Measurements from ENCODE around the gene PWP2. TPM values are rescaled to one million over a fixed set of nuclear protein-coding genes. Genes with fewer than 3 reads are reported as not detected.

The PWP2 gene
- total RNA-seq, 2 experiments from 2014 or later = 9.3 to 10.1 TPM

GRCh38 chr21:44085491-44086321 is 21.5 kb upstream of the PWP2 start:
- POLR2A ChIA-PET = interaction anchor here (0.7 to 4.1 kb wide), 6 partner anchors 8 to 216 kb away, joined by 3 to 35 read pairs (median 4); partner anchors contain the start of gene TRAPPC10
- H3K27me3 Mint-ChIP-seq = no peaks in the 10 kb centered on the region
- H3K36me3 Mint-ChIP-seq (ENCODE audit: low read depth) = peaks cover 92% of the 10 kb centered on the region
- no peak for TF ChIP-seq CTCF (IDR thresholded peaks at IDR 0.05)
- peaks cover 96% of the 10 kb centered on the region for H3K4me1 Mint-ChIP-seq (ENCODE audit: low read depth)
- CTCF ChIA-PET = interaction anchor here (1.1 to 2.5 kb wide), 2 partner anchors 11 to 72 kb away, joined by 7 to 17 read pairs; no protein-coding TSS in a partner anchor
- ATAC-seq (no peak), DNase-seq (peak; percentile 21)
- no peaks in the 10 kb centered on the region for H3K9me3 Mint-ChIP-seq
- intact Hi-C loops (cut with micrococcal nuclease) = no loop called here
- H3K27ac Mint-ChIP-seq = peak overlapping the region; percentile 97
- peak overlapping the region; percentile 78 for H3K4me3 Mint-ChIP-seq

DNA sequence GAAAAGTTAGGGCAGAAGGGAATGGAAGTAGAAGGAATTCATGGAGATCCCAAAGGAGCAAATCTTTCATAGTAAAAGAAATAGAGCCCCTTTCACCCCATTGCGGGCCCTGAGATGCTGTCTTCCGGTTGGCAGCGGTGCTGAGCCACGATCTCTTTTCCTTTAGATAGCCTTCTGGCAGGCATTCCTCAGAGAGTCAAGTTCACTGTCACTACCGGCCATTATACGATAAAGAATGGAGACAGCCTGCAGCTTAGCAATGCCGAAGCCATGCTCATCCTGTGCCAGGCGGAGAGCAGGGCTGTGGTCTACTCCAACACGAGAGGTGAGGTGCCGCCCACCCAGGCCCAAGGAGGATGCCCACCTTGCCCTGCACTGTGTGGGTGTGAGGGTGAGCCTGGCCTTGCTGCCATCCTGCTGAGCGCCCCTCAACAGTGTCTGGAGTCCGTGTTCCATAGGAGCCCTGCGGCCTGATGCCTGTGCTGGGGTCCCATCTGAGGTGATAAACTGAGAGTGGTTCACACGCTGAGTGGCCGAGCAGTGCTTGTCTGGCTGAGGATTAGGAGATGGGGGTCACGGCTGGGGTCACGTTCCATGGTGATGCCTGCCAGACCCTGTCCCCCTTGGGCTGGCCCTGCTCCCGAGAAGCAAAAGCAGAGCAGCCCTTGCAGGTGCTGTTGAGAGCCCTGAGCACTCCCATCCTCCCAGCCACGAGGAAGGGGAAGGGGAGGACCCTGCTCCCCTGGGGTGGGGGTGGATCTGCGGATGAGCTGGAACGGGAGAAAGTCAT is 20.4 kb upstream of the PWP2 start:
- TF ChIP-seq CTCF (IDR thresholded peaks at IDR 0.05) = no peak
- Mint-ChIP-seq H3K9me3 (no peaks in the 10 kb centered on the region), H3K27ac (peak overlapping the region; percentile 97), H3K36me3 (ENCODE audit: low read depth) (peaks cover 83% of the 10 kb centered on the region), H3K27me3 (no peaks in the 10 kb centered on the region), H3K4me1 (ENCODE audit: low read depth) (peaks cover 86% of the 10 kb centered on the region), H3K4me3 (peak overlapping the region; percentile 55)
- CTCF ChIA-PET = no interaction called here
- POLR2A ChIA-PET = interaction anchor here (1.0 to 2.7 kb wide), 4 partner anchors 7 to 74 kb away, joined by 3 to 6 read pairs (median 4); no protein-coding TSS in a partner anchor
- ATAC-seq (no peak), DNase-seq (no peak)
- intact Hi-C loops (cut with micrococcal nuclease) = no loop called here

DNA sequence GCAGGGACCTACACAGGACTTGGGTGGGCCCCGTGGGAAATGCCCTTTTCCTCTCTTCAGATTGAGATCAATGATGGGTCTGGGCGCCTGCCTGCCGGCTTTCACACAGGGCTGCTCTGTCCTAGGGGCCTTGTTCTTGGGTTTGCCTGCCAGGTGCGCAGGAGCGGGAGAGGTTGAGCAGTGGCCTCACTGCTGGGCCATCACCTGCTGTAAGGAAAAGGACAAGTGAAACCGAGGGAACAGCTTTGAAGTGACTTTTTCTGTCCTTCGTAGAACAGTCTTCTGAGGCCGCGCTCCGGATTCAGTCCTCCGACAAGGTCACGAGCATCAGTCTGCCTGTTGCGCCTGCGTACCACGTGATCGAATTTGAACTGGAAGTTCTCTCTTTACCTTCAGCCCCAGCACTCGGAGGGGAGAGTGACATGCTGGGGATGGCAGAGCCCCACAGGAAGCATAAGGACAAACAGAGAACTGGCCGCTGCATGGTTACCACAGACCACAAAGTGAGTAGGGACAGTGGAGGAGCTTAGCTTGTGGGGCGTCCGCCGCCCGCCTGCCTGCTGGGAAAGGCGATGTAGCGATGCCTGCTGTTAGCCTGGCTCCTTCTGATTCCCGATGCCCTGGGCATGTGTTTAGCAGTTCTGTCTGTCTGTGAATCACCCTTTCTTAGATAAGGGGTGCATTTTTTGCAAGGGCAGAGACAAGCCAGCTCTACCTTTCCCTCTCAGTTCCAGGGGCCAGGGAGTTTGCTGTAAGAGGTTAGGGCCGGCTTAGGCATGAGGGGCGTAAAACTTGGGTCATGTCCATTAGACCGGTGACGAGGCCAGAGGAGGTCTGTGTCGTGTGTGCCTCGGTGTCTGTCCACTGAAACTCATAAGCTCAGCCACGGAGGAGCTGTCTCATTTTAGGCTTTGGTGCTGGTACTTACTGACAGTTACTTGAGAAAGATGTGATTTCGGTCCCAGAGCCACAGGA is 19.5 kb upstream of the PWP2 start:
- Mint-ChIP-seq H3K9me3 (no peaks in the 10 kb centered on the region), H3K27ac (peak overlapping the region; percentile 97), H3K27me3 (no peaks in the 10 kb centered on the region), H3K4me3 (peak overlapping the region; percentile 55), H3K36me3 (ENCODE audit: low read depth) (peaks cover 81% of the 10 kb centered on the region), H3K4me1 (ENCODE audit: low read depth) (peaks cover 77% of the 10 kb centered on the region)
- intact Hi-C loops (cut with micrococcal nuclease) = no loop called here
- TF ChIP-seq CTCF (IDR thresholded peaks at IDR 0.05) = no peak
- ChIA-PET POLR2A (interaction anchor here (1.0 to 2.7 kb wide), 3 partner anchors 13 to 75 kb away, joined by 3 to 6 read pairs (median 5); no protein-coding TSS in a partner anchor), CTCF (no interaction called here)
- ATAC-seq (no peak), DNase-seq (peak; percentile 38)

DNA sequence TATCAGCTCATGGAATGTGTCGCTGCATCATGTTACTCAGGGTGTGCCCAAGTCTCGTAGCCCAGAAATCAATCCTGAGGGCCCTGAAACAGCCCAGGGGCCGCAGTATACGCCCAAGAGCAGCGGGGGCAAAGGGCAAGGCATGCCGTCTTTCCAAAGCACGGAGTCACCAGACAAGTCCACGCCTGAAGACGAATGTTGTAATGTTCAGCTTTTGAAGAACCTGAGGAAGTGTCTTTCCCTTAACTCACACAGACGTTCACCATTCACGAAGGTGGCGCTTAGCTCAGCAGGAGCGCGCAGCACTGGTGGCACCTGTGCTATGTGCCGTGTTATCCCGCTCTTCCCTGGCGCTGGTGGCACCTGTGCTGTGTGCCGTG is 18.8 kb upstream of the PWP2 start:
- POLR2A ChIA-PET = interaction anchor here (1.0 to 2.7 kb wide), 3 partner anchors 14 to 563 kb away, joined by 3 to 6 read pairs (median 5); no protein-coding TSS in a partner anchor
- Mint-ChIP-seq H3K27me3 (no peaks in the 10 kb centered on the region), H3K4me1 (ENCODE audit: low read depth) (peaks cover 71% of the 10 kb centered on the region), H3K27ac (peak overlapping the region; percentile 97), H3K36me3 (ENCODE audit: low read depth) (peaks cover 74% of the 10 kb centered on the region), H3K4me3 (peak overlapping the region; percentile 55), H3K9me3 (no peaks in the 10 kb centered on the region)
- no peak for DNase-seq
- ATAC-seq = no peak
- intact Hi-C loops (cut with micrococcal nuclease) = no loop called here
- CTCF ChIA-PET = no interaction called here
- TF ChIP-seq CTCF (IDR thresholded peaks at IDR 0.05) = no peak
